Measurements from ENCODE around the gene NUMBL.

NUMBL gene

DNA sequence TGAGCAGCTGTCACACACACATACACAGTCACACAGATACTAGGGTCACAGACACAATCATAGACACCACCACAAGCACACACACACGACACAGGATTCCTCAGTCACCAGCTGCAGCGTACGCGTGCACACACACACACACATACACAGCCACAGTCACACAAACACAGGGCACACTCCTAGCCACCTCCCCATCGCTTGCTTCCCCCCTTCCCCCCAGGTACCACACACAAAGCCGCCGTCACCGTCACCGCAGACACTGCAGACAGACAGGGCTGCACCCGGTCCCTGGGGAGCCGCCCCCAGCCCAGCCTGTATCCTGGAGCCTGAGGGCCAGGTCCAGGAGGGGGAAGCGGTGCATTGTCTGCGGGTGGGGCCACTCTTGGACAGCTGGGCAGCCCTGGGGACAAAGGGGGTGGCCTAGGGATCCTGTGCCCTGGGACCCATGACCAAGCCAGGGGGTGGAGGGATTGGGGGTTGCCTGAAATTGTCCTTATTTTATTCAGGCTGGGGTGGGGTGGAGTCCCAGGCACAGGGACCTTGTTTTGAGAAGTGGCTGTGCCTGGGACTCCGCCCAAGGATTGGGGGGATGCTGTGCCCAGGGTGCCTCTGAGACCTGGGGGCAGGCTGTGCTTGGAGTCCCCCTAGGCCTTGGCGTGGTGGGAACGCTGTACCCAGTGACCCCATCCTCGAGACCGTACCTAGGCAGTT is 957 bp downstream of the NUMBL start:
- DNase-seq (ENCODE audit: low spot score): no peak

DNA sequence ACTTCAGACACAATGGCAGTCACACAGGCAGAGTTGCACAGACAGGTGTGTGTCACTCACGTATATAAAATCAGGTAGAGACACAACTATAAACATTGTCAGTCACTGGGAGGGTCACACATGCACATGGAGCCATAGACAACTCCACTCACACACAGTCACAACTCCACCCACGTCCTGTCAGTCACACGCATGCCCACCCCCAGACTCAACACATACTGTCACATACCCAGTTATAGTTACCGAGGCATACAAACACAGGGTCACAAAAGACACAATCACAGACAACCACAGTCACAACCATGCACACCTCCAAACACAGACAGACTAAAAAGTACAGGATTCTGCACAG is 1.5 kb downstream of the NUMBL start:
- no peak for DNase-seq (ENCODE audit: low spot score)

DNA sequence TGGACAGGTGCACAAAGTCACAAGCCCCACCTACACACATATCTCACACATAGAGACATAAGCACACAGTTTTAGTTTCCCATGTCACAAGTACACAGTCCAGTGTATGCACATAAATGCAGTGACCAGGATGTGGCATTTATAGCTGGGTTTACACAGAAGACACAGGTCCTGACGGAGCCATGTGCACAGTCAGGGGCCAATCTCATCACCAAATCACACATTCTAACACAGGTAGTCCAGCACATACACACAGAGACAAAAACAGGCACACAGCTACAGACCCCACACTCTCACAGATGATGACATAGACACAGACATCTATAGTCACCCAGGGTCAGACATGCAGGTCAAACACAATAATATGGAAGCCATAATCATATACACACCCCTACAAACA is 2.1 kb downstream of the NUMBL start:
- no peak for DNase-seq (ENCODE audit: low spot score)

DNA sequence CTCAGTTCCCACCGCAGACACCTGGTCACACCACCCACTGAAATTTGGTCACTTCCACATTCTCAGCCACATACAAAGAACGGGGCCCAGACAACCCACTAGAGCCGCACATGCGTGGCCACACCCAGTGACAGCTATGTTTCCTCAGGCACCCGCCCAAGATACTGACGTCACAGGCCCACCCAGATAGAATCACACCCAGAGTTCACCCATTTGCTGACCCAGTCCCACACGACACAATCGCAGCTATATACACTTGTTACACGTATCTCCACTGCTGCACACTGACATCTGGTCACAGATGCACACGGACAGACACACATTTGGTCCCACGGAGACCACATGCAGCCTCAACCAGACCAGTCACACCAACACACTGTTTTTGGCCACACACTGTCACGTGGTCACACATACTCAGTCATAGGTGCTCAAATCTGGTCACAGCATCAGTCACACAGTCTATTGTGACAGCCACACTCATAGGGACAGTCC is 2.9 kb downstream of the NUMBL start:
- DNase-seq (ENCODE audit: low spot score): no peak

DNA sequence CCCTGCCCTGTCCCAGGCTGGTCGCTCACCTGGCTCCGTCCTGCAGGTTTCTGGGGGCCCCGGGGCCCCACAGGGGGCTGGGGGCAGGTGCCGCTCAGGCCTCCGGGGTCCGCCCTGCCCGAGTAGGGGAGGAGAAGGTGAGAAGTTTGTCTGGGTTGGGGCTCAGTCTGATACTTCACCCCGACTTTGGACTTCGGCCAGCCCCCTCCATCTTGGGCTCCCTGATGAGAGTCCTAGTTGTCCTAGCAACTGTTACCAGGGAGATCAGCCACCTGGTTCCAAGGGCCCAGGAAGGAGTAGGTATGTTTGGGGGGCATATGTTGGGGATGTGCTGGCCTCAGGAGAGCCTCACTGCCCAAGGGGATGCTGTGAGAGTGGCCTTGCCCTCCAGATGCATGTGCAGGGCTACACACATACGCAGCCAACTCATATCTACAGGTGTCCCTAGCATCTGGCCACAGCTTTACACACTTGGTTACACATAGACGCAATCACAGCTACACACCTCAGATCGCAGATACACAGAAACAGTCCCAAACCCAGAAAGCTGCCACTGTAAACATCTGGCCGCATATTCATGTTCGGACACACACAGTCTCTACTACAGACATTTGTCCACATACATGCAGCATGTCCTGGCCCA is 3.4 kb downstream of the NUMBL start:
- no peak for DNase-seq (ENCODE audit: low spot score)

DNA sequence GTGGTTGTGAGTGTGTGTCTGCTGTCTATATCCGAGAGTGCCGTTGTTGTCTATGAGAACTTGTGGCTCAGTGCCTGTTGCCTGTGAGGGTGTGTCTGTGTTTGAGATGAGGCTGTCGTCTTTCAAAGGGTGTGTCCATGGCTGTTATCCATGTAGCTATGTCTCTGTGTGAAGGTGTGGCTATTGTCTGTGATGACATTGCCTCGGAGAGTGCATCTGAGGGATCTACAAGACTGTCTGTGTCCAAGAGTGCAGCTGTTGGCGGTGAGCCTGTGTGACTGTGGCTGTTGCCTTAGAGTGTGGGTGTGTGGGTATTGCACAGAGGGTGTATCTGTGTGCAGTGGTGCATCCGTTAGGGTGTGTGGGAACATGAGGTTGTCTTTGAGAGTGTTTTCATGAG is 4.9 kb downstream of the NUMBL start:
- DNase-seq (ENCODE audit: low spot score): no peak

DNA sequence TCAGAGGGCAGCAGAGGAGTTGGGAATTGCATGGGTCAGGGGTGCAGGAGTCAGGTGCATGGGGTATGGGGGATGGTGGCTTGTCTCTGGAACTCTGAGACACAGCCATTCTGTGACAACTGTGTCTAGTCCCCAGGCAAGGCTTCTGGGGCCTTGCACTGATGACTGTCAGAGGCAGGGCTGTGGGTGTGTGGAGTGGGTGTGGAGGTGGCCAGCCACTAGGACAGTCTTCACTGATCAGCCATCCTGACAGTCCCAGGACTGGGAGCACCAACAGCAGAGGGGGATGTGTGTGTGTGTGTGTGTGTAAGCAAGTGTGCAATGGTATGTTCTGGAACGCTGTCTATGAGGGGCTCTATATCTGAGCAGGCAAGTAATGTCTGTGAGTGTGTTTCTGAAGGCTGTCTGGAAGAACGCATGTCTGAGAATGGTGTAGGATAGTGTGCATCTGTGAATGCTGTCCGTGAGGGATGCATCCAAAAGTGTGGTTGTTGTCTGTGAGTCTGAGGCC is 5.4 kb downstream of the NUMBL start:
- no peak for DNase-seq (ENCODE audit: low spot score)

DNA sequence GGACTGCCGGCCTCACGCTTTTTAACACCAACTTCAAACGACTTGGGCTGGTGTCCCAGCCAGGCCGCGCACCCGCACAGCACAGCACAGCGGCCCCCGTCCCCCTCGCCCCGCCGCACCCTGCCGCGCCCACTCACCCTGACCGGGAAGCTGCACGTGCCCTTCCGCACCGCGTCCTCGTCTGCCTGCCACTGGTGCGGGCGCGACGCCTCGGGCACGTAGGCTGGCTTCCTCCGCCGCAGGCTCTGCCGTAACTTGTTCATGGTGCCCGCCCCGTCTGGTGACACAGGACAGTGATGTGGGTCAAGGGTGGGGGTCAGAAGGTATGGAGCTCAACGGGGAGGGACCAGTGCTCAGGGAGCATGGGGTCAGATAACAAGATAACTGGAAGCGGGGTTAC is 6.2 kb downstream of the NUMBL start:
- DNase-seq (ENCODE audit: low spot score): no peak

DNA sequence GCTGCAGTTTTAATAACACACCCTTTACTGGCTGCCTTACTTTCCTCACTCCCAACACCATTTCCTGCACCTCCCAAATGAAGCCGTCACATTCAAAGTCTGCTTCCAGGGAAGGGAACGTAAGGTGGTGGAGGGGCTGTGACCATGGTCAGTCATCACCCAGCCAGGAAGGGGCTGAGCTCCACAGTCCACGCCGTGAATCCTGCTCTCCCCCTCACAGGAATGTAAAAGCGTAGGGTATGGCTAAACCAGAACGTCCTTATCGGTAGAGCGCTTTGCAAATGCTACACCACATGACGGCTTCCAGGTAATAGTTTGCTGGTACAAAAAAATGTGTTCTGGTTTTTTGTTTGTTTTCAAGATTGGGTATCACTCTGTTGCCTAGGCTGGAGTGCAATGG is 7.0 kb downstream of the NUMBL start:
- DNase-seq (ENCODE audit: low spot score): no peak

DNA sequence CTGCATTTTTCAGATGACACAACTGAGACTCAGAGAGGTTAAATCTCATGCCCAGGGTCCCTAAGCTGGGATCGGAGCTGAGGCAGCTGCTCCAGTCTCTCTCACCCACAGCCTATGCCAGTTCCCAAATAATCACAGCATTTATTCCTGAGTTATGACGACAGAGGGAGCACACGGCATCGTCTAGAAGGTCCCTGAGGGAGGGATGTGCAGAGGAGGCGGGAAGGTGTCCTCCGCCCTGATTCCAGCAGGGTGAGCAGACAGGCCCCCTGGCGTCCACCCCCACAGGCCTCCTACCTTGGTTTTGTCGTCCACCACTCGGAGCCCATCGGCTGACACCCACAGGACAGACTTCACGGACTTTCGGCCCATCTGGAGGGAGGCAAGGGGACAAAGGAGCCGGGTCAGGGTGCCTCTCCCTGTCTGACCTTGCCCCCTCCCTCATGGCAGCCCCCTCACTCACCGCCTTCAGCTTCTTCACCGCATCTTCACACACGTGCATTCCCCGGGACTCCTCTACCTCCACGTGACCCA is 8.0 kb downstream of the NUMBL start:
- DNase-seq (ENCODE audit: low spot score): no peak

DNA sequence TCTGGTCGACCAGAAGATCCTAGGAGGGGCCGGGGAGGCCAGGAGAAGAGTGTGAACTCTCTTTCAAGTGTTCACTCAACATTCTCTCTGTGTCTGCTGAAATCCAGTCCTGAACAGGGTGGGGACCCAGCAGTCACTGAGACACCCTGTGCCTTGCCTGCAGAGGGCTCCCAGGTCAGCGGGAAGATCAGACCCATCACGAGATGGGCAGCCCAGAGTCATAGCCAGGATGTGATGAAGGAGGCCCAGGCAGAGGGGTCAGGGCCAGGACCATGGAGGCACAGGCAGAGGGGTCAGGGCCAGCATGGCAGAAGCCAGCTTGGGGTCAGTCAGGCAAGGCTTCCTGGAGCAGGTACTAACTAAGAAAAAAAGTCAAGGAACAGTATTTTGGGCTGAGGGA is 9.4 kb downstream of the NUMBL start:
- DNase-seq (ENCODE audit: low spot score): no peak

DNA sequence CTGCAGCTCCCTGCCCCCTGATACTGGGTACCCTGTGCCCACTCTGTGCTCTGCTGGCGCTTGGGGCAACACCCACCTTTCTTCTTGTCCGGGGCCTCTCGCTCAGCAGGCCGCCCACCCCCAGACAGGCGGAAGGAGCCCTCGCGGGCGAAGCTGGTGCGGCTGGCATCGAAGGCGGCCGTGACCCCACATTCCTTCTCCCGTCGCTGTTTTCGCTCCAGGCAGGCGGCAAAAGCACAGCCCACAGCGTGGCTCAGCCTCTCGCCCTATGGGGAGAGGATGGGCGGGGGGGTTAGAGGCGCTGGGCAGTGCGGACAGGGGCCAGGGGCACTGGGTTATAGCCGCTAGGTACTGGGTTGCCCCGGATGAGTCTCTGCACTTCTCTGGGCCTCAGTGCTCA is 13.3 kb downstream of the NUMBL start:
- no peak for DNase-seq (ENCODE audit: low spot score)

DNA sequence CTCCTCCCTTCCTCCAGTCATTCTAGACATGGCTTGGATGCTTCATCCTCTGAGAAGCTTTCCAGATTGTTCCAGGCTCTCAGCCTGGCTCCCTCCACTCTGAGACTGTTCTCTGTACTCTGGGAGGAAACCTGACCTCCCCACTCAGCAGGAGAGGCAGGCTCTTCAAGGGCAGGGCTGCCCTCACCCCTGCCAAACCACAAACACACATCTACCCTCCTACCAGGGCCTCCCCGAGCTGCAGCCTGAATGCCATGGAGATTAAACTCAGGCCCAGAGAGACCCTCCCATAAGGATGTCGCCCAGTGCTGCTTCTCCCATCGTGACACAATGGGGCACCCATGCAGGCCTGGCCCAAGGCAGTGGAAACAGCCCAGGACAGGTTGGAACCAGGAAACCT is 16.2 kb downstream of the NUMBL start:
- no peak for DNase-seq (ENCODE audit: low spot score)

DNA sequence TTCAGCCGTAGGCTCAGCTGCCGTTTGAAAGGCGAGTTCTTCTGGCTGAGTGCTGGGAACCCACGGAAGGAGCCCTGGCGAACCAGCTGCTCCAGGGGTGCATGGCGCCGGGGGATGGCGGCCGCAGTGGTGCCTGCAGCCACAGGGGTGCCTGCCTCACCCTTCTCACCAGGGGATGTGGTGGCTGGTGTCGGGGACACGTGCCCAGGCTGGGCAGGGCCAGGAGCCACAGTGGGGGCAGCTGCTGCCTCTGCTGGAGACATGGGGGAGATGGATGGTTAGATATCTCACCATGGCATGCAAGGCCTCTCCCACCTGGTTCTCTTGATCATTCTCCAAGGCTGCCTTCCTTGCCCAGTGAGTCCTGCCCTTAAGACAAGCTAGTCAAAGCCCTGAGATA is 17.1 kb downstream of the NUMBL start:
- DNase-seq (ENCODE audit: low spot score): no peak

DNA sequence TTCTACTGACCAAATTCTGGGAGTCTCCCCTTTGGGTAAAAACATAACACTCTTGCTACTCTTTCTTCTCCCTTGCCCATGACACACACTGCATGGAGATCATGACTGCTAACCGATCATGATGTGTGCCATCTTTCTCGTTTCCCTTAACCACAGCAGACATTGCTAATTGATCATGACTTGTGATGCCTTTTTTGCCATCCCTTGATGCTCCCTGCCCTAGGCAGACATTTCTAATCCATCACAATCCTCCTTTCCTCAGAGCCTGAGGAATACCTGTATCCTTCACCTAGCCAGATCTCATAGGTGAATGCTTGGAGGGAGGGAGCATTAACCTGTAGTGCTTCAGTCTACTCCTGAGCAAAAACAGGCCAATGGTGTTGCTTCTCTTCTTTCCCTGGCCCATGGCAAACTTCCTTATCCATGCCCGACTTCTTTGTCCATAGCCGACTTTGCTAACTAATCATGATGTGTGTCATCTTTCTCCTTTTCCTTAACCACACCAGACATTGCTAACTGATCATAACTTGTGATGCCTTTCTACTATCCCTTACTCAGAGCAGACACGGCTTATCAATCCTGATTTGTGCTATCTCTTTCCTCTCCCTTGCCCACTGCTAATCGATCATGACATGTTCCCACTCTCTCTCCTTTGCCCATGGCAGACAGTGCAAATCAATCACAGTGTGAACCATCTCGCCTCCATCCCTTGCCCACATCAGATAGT is 17.7 kb downstream of the NUMBL start:
- no peak for DNase-seq (ENCODE audit: low spot score)

DNA sequence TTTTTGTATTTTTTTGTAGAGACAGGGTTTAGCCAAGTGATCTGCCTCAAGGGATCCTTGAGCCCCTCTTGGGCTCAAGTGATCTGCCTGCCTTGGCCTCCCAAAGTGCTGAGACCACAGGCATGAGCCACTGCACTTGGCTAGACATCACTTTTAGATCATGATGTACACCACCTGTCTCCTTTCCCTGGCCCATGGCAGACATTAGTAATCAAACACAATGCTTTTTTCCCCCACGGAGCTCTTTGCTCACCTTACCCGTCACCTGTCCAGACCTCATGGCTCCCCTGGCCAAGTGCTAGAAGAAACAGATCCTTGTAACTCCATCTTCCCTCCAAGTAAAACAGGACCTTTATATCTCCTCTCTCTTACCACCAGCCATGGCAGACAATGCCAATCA is 18.4 kb downstream of the NUMBL start:
- no peak for DNase-seq (ENCODE audit: low spot score)

DNA sequence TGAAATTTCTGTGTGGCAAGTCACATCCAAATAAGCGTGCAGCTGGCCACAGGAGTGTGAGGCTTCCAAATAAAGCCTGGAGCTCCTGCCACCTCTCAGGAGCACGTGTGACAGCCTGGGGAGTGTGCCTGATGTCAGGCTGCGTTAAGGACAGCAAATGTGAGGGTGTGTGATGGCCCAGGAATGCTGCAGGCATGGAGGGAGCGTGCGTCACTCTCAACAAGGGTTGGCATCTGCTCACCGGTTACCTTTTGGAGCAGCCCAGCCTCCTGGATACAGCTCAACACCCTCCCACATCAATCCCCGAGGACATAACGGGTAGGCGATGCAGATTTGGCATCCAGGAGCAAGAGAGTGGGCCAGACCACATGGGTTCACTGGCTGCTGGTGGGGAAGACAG is 19.0 kb downstream of the NUMBL start:
- no peak for DNase-seq (ENCODE audit: low spot score)

DNA sequence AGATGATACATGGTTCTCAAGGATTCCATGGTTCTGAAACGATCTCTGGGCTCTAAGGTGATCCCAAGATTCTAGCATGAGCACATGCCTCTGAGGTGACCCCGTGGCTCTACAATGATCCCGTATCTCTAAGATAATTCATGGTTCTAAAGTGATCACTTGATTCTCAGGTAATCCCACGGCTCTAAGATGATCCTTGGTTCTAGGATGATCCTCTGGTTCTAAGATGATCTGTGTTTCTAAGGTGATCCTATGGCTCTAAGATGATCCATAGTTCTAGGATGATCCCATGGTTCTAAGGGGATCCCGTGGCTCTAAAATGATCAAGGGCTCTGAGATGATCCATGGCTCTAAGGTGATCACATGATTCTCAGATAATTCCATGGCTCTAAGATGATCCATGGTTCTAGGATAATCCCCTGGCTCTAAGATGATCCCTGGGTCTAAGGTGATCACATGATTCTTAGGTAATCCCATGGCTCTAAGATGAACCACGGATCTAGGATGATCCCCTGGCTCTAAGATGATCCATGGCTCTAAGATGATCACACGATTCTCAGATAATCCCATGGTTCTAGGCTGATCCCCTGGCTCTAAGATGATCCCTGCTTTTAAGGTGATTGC is 21.3 kb downstream of the NUMBL start:
- DNase-seq (ENCODE audit: low spot score): no peak

DNA sequence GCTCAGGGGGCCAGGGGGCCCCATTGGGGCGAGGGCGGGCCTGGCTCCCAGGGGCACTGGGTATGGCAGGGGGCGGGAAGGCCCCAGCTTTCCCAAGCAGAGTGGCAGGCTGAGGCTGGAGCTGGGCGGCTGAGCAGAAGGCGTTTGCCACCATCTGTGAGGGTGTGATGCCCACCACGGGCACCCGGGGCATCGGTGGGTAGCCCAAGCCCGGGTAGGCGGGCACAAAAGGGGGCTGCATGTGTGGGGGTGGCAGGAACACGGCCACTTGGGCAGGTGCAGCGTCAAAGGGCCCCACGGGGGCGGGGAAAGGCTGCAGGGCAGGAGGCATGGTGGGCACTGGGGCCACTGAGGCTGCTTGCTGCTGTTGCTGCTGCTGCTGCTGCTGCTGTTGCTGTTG is 22.8 kb downstream of the NUMBL start:
- DNase-seq (ENCODE audit: low spot score): no peak

DNA sequence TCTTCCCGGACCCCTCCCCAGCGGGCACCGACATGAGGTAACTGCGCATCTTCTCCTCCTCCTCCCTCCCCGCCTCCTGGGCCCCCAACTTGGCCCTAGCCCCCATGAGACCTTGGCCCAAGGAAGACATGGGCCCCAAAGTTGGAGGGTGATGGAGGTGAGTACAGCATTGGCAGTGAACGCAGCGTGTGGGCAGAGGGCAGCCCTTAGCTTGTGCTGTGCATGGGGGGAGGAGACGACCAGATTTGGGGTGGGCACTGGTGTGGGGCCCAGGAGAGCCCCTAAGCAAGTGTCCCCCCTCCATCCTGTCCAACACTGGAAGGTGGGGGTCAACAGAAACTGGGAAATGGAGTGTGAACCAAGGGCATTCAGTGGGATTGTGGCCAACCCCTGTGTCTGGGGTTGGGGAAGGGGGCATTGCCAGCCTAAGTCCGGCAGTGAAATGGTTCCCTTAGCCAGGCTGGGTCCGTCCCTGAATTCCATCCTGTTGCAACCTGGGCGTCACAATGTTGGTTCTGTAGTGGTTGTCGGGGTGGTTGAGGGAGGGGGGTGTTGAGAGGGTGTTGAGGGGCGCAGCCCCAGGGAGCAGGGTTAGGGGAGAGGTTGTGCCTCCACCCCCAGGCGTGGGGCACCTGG is 23.5 kb downstream of the NUMBL start:
- no peak for DNase-seq (ENCODE audit: low spot score)

DNA sequence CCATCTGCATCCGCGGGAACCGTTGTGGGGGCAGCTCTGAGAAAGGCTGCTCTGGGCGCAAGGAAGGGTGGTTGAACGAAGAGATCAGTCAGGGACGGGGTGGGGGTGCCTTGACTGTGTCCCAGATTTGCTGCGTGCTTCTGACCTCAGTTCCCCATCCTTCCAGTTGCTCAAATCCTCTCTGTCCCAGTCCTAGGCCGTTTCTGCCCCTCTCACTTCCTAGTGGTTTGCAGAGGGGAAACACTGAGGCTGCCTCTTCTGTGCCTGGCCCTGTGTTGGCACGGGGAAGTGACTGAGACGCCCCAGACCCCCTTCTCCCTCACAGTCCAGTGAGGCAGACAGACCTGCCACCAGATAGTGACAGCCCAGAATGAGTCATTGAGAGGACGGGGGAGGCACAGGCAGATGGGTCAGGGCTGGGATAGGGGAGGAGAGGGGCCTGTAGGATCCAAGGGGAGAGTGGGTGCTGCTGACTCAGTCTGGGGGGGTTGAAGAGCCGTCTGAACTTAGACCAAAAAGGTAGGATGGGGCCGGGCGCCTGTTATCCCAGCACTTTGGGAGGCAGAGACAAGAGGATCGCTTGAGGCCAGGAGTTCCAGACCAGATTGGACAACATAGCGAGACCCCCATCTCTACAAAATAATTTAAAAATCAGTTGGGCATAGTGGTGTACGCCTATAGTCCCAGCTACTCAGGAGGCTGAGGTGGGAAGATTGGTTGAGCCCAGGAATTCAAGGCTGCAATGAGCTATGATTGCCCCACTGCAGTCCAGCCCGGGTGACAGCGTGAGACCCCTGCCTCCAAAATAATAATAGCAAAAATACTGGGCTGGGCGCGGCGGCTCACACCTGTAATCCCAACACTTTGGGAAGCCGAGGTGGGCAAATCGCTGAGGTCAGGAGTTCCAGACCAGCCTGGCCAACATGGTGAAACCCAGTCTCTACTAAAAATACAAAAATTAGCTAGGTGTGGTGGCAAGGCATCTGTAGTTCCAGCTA is 26.5 kb downstream of the NUMBL start:
- DNase-seq (ENCODE audit: low spot score): no peak
